HUES6 (cell line): ENCODE measurements around the gene KMT2C.
A peak's percentile ranks its signal among the peaks of the same experiment; 100 is the strongest.

Experiments used
- H3K27ac ChIP-seq: 2 replicates; pipeline ENCODE4 v1.7.0; 2013; ENCODE audit warnings: low read depth, mild to moderate bottlenecking, low read length, inconsistent platforms
- H3K27me3 ChIP-seq: 2 replicates; pipeline ENCODE4 v1.6.1; 2013; ENCODE audit warnings: low read length; ENCODE audit not compliant: control insufficient read depth, insufficient read depth
- H3K36me3 ChIP-seq: 2 replicates; pipeline ENCODE4 v1.6.1; 2013; ENCODE audit warnings: low read length; ENCODE audit not compliant: control insufficient read depth, insufficient read depth
- H3K4me1 ChIP-seq: 2 replicates; pipeline ENCODE4 v1.6.1; 2013; ENCODE audit warnings: low read length; ENCODE audit not compliant: control insufficient read depth, insufficient read depth
- H3K4me3 ChIP-seq: 2 replicates; pipeline ENCODE4 v1.5.1; 2013; ENCODE audit warnings: low read depth, low read length
- H3K9ac ChIP-seq: one replicate; pipeline ENCODE4 v1.6.1; 2013; ENCODE audit warnings: mild to moderate bottlenecking, low read length
- H3K9me3 ChIP-seq: 2 replicates; pipeline ENCODE4 v1.6.1; 2013; ENCODE audit warnings: low read depth, low read length; ENCODE audit not compliant: control insufficient read depth, insufficient read depth

KMT2C gene

DNA sequence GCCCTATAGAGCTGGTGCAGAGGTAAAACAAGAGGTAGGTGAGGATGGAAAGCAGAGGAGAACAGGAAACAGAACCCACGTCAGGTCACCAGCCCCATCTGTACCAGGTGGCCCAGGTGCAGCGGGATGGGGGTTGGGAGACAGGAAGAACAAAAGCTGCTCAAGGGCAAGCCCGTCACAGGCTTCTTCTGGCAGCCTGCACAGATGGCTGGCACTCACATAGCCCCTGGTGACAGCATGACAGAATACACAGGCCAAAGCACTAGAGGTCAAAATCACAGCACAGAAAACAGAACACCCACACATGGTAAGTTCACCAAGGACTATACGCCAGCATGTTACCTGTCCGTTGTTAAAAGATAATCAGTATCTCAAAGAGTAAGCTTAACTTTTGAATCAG lies 283.5 kb downstream of the KMT2C start:
- Histone ChIP-seq H3K27ac (no peak overlapping the region), H3K9me3 (no peaks in the 10 kb centered on the region), H3K4me1 (no peaks in the 10 kb centered on the region), H3K27me3 (no peaks in the 10 kb centered on the region), H3K9ac (no peak overlapping the region), H3K36me3 (peaks cover 95% of the 10 kb centered on the region), H3K4me3 (no peak overlapping the region)

DNA sequence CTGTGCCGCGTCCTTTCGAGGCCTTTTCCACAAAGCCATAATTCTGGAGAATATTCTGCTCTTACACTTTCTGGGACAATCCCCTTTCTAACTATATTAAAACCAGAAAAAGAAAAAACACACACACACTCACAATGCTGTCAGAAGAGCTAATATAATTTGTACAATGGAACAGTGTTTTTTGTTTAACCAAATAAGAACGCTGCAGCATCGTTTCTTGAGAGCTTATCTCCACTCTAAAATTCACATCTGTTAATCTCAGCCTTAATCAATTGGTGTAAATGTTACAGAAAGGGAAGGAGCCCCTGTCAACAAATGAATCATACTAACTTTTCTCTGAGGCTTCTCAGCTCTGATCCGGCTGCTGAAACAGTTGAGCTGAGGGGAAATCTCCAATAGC lies 286.4 kb downstream of the KMT2C start:
- H3K27ac ChIP-seq, result no peak overlapping the region
- H3K4me3 ChIP-seq, result no peak overlapping the region
- peaks cover 96% of the 10 kb centered on the region for H3K36me3 ChIP-seq
- no peaks in the 10 kb centered on the region for H3K4me1 ChIP-seq
- H3K9ac ChIP-seq, result no peak overlapping the region
- no peaks in the 10 kb centered on the region for H3K9me3 ChIP-seq
- H3K27me3 ChIP-seq, result no peaks in the 10 kb centered on the region

DNA sequence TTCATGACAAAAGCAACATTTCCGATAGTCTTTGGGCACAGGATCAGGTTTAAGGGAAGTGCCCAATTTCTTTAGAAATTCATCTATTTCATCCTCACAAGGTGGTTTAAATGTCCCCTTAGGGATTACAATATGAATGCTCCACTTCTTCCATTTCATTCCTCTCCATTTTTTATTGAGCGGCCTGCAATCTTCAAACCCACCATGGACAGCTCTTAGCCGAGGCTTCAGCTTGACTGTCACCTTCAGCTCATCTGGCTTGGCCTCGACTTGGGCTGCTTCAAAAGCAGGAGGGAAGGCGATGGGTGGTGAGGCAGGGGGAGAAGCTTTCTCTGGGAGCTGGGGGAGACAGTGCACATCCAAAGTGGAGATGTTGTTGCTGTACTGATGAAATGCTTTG lies 287.1 kb downstream of the KMT2C start:
- H3K4me3 ChIP-seq, result no peak overlapping the region
- no peaks in the 10 kb centered on the region for H3K9me3 ChIP-seq
- no peak overlapping the region for H3K9ac ChIP-seq
- H3K4me1 ChIP-seq, result no peaks in the 10 kb centered on the region
- no peaks in the 10 kb centered on the region for H3K27me3 ChIP-seq
- no peak overlapping the region for H3K27ac ChIP-seq
- peaks cover 96% of the 10 kb centered on the region for H3K36me3 ChIP-seq

DNA sequence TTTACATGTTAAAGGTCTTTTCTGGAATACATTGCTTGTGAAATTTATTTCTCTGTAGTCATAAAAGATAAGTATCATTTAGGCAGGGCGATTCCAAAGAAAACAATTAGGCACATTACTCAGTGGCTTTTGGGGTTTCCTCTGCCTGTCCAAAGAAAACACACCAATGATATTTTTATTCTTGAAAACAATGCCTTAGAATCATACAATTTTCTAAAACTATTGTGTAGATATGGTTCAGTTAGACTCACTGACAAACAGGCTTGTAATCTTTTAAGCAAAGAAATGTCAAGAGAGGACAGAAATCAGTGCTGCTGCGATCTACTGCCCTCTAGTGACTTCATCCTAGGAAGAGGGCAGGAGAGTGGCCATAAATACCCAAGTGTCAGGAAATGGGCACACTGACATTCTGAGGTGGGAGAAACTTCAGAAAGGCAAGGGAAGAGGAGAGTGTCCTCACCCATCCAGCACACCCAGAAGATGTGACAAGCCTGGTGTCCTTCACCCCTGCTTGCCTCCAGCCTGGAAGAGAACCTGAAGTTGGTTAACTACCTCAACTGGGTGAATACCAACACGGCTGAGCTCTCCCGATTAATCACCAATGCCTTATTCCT lies 289.8 kb downstream of the KMT2C start:
- no peaks in the 10 kb centered on the region for H3K9me3 ChIP-seq
- H3K4me3 ChIP-seq, result no peak overlapping the region
- H3K36me3 ChIP-seq, result peaks cover 78% of the 10 kb centered on the region
- no peaks in the 10 kb centered on the region for H3K4me1 ChIP-seq
- H3K9ac ChIP-seq, result no peak overlapping the region
- H3K27me3 ChIP-seq, result no peaks in the 10 kb centered on the region
- H3K27ac ChIP-seq, result no peak overlapping the region

DNA sequence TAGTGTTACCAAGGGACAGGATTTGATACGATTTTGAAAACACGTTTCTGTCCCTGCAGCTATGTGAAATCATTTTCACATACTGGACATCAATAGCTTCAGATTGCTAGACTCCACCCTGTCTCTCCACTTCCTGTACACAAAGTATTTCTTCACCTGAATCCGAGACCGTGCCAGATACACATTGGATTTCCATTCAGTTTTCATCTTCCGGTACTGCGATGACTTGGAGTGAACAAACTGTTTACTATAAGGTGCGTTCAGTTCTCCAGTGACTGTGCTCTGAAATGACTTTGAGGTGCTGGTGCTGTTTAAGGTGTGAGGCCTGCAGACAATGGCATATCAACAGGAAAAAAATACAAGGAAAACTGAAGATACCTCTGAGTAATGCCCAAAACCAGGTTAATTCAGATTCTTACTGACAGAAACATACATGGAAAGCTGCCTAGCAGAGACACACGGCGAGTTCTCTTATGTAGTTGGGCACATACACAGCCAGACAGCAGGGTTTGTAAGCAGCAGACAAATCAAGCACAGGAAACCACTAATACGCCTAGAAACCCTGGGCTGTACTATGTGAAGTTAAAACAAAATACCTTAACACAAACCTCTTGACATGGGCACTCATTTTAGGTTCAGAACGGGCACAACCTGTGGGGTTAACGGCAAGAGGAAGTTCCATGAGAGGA lies 291.1 kb downstream of the KMT2C start:
- Histone ChIP-seq H3K36me3 (peaks cover 79% of the 10 kb centered on the region), H3K27me3 (no peaks in the 10 kb centered on the region), H3K9ac (no peak overlapping the region), H3K4me3 (no peak overlapping the region), H3K9me3 (no peaks in the 10 kb centered on the region), H3K27ac (no peak overlapping the region), H3K4me1 (no peaks in the 10 kb centered on the region)

DNA sequence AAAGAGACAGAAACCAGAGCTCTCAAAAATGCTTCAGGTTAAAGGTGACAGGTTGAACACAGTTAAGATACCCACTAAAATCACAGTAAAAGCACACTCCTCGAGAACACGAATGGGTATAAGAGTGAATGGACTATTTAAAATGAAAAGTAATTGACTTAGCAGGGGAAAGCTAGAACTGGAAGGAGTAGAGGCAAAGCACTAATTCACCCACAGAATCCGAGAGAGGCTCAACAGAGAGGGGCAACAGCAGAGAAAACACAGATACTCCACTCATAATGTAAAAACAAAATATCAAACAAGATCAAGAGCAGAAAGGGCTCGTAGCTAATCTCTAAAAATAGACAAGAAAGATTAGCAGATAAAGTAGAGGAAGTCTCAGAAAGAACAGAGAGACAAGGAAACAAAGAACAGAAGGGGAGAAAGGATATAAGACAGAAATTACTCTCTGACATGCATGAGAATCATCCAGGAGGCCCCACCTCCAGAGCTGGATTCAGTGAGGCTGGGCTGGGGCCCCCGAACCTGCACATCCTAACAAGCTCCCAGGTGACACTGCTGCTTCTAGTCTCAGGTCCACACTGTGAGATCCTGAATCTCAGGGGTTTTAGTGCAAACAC lies 292.7 kb downstream of the KMT2C start:
- Histone ChIP-seq H3K9me3 (no peaks in the 10 kb centered on the region), H3K27ac (no peak overlapping the region), H3K27me3 (no peaks in the 10 kb centered on the region), H3K4me1 (no peaks in the 10 kb centered on the region), H3K4me3 (no peak overlapping the region), H3K9ac (no peak overlapping the region), H3K36me3 (peaks cover 79% of the 10 kb centered on the region)

DNA sequence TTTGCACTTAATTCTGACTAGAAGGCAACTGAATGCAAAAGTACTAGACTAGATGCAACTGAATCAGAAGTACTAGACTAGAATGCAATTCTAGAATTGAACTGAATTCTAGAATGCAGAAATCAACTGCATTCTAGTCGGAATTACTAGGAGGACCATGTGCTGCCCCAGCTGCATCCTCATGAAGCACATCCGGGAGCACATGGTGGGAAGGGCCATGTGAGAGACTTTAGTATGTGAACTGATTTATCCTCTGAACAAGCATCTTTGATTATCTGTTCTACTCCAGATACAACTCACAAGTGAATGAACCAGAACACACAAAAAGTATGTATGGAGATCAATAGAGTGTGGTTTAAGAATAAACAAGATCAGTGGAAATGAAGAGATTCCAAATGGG lies 295.2 kb downstream of the KMT2C start:
- H3K9me3 ChIP-seq, result no peaks in the 10 kb centered on the region
- H3K36me3 ChIP-seq, result peaks cover 70% of the 10 kb centered on the region
- no peaks in the 10 kb centered on the region for H3K27me3 ChIP-seq
- no peak overlapping the region for H3K27ac ChIP-seq
- H3K4me1 ChIP-seq, result no peaks in the 10 kb centered on the region
- H3K4me3 ChIP-seq, result no peak overlapping the region
- no peak overlapping the region for H3K9ac ChIP-seq

DNA sequence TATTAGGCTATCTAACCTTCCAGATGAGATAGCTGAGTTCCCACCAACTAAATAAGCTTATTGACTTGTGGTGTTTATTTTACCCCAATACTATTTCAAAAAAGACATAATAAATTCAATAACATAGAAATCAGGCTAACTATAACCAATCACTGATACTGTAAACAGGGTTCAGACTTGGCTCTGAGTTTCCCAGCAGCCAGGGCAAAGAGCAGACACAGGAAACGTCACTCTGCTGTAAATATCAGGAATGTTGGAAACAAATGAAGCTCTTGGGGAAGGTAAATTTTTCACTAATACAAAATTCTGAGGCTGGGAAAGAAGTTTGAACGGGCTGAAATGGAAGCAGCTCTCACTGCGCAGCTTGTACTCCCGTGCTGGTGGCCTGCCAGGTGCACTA lies 295.7 kb downstream of the KMT2C start:
- H3K27me3 ChIP-seq, result no peaks in the 10 kb centered on the region
- H3K4me1 ChIP-seq, result no peaks in the 10 kb centered on the region
- no peaks in the 10 kb centered on the region for H3K9me3 ChIP-seq
- H3K4me3 ChIP-seq, result no peak overlapping the region
- no peak overlapping the region for H3K9ac ChIP-seq
- no peak overlapping the region for H3K27ac ChIP-seq
- H3K36me3 ChIP-seq, result peaks cover 65% of the 10 kb centered on the region

DNA sequence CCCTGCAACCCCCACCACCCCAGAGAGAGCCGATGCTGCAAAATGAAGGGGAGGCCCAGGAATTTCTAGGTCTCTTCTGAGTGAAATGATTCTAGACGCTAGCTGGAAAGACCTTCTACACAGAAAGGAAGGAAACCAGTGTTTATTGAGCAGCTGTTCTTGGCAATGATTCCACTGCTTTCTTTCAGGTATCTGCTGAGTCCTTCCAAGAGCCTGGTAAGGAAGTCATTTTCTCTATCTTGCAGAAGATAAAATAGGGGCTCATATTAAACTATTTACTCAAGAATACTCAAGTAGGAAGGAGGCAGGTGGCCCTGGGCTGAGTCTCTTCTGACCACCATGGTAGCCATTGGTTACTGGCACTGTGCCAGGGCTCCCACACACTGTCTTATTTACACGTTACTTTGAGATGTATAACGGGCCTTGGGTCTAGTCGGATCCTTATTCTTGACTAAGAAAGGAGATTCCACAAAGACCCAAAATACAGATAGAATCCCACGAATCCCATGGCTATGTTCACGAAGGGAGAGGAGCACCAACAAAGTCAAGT lies 298.3 kb downstream of the KMT2C start:
- H3K4me1 ChIP-seq, result no peaks in the 10 kb centered on the region
- no peak overlapping the region for H3K9ac ChIP-seq
- no peak overlapping the region for H3K4me3 ChIP-seq
- H3K36me3 ChIP-seq, result peaks cover 60% of the 10 kb centered on the region
- no peaks in the 10 kb centered on the region for H3K9me3 ChIP-seq
- no peaks in the 10 kb centered on the region for H3K27me3 ChIP-seq
- H3K27ac ChIP-seq, result no peak overlapping the region

DNA sequence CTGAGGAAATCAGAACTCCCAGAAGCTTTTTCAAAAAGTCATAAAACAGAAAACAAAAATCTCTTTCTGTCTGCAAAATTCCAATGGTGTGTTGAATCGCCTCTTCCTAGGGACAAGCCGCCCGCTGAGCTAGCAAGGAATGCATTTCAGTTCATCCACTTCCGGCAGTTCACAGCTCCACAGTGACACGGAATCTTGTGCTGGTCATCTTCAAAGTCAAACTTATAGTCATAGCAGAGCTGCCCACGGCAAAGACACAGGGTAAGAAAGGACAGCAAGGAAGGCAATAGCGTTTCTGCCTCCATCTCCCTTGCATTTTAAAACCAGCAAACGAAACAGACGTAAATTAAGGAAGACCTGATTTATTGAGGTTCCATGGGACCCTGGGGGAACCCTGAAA lies 299.1 kb downstream of the KMT2C start:
- Histone ChIP-seq H3K4me1 (no peaks in the 10 kb centered on the region), H3K9ac (no peak overlapping the region), H3K27ac (peak overlapping the region; percentile 36; the same call in 1 of the 2 replicates), H3K27me3 (no peaks in the 10 kb centered on the region), H3K9me3 (no peaks in the 10 kb centered on the region), H3K36me3 (peaks cover 62% of the 10 kb centered on the region), H3K4me3 (no peak overlapping the region)

DNA sequence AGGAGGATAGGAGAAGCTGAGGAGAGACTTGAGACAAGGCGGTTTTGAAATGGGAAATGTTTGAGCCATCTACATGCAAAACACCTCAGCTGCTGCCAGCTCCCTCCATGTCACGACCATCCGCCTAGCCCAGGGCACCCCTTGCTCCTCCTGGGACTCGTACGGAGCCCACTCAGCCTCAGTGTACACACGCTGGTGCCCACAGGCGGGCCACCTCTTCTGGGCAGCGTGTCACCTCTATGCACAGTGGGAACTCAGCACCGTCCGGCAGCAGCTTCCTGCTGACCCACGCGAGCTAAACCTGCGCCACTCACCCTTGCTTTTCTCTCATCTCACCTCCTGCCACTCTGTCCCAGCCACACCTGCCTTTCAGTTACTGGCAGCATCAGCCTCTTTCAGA lies 302.0 kb downstream of the KMT2C start:
- H3K27ac ChIP-seq, result no peak overlapping the region
- no peak overlapping the region for H3K4me3 ChIP-seq
- no peaks in the 10 kb centered on the region for H3K9me3 ChIP-seq
- H3K36me3 ChIP-seq, result peaks cover 61% of the 10 kb centered on the region
- H3K9ac ChIP-seq, result no peak overlapping the region
- no peaks in the 10 kb centered on the region for H3K27me3 ChIP-seq
- no peaks in the 10 kb centered on the region for H3K4me1 ChIP-seq
